ENCODE measurements around the gene AGAP1. TPM values are rescaled to one million over a fixed set of nuclear protein-coding genes. Genes with fewer than 3 reads are reported as not detected.

The AGAP1 gene
- total RNA-seq, 1 donor from 2014 or later: 44.0 TPM

GRCh38 chr2:236156095-236156859 lies 662.4 kb downstream of the AGAP1 start:
- Mint-ChIP-seq H3K36me3 (peaks cover 1% of the 10 kb centered on the region), H3K27me3 (ENCODE audit: low read depth) (peaks cover 76% of the 10 kb centered on the region), H3K9me3 (peaks cover 15% of the 10 kb centered on the region), H3K4me1 (peaks cover 2% of the 10 kb centered on the region), H3K27ac (no peak overlapping the region), H3K4me3 (no peak overlapping the region)
- no peak for DNase-seq (ENCODE audit: low spot score in 2 of 2, unreplicated experiment in 2 of 2)
- TF ChIP-seq, protein P1, sequence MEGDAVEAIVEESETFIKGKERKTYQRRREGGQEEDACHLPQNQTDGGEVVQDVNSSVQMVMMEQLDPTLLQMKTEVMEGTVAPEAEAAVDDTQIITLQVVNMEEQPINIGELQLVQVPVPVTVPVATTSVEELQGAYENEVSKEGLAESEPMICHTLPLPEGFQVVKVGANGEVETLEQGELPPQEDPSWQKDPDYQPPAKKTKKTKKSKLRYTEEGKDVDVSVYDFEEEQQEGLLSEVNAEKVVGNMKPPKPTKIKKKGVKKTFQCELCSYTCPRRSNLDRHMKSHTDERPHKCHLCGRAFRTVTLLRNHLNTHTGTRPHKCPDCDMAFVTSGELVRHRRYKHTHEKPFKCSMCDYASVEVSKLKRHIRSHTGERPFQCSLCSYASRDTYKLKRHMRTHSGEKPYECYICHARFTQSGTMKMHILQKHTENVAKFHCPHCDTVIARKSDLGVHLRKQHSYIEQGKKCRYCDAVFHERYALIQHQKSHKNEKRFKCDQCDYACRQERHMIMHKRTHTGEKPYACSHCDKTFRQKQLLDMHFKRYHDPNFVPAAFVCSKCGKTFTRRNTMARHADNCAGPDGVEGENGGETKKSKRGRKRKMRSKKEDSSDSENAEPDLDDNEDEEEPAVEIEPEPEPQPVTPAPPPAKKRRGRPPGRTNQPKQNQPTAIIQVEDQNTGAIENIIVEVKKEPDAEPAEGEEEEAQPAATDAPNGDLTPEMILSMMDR (IDR thresholded peaks at IDR 0.05; ENCODE audit: unreplicated experiment): no peak

DNA sequence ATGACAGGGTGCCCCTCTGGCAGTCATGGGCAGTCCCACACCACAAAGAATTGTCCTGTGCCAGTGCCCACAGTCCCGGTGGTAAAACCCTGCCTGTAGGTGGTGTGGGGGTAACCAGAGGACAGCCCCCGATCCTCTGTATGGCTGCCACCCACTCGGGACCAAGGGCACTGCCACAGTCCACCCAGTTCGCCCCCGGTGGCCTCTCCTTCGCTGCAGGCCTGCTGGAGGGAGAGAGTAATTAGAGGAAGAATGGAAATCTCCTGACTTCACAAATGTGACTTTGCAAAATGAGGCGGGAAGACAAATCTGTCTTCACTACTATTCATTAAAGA lies 663.0 kb downstream of the AGAP1 start:
- H3K36me3 Mint-ChIP-seq: peaks cover 1% of the 10 kb centered on the region
- H3K4me1 Mint-ChIP-seq: peaks cover 2% of the 10 kb centered on the region
- H3K27ac Mint-ChIP-seq: no peak overlapping the region
- TF ChIP-seq, protein P1 (IDR thresholded peaks at IDR 0.05; ENCODE audit: unreplicated experiment): no peak
- H3K4me3 Mint-ChIP-seq: no peak overlapping the region
- H3K9me3 Mint-ChIP-seq: peaks cover 15% of the 10 kb centered on the region
- DNase-seq (ENCODE audit: low spot score in 2 of 2, unreplicated experiment in 2 of 2): no peak
- H3K27me3 Mint-ChIP-seq (ENCODE audit: low read depth): peaks cover 81% of the 10 kb centered on the region

DNA sequence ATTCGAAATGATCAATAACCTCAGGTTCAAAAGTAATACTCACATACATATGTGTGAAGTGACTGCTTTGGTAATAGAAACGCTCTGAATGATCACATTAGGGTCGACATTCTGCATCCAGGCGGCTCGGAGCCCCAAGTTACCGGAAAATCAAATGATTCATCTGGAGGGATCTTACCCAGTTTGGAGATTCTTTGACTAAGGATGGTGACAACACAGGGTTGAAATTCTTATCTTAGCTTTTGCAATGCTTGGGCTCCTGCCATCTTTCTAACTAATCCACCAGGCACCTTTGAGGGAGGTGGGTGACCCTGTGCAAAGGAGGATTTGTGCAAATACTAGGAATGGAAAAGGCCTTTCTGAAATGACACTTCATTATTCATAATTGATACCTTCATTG lies 663.5 kb downstream of the AGAP1 start:
- peaks cover 2% of the 10 kb centered on the region for H3K4me1 Mint-ChIP-seq
- TF ChIP-seq, protein P1 (IDR thresholded peaks at IDR 0.05; ENCODE audit: unreplicated experiment): no peak
- no peak overlapping the region for H3K27ac Mint-ChIP-seq
- H3K27me3 Mint-ChIP-seq (ENCODE audit: low read depth): peaks cover 87% of the 10 kb centered on the region
- H3K4me3 Mint-ChIP-seq: no peak overlapping the region
- H3K36me3 Mint-ChIP-seq: peaks cover 1% of the 10 kb centered on the region
- no peak for DNase-seq (ENCODE audit: low spot score in 2 of 2, unreplicated experiment in 2 of 2)
- H3K9me3 Mint-ChIP-seq: peaks cover 15% of the 10 kb centered on the region

DNA sequence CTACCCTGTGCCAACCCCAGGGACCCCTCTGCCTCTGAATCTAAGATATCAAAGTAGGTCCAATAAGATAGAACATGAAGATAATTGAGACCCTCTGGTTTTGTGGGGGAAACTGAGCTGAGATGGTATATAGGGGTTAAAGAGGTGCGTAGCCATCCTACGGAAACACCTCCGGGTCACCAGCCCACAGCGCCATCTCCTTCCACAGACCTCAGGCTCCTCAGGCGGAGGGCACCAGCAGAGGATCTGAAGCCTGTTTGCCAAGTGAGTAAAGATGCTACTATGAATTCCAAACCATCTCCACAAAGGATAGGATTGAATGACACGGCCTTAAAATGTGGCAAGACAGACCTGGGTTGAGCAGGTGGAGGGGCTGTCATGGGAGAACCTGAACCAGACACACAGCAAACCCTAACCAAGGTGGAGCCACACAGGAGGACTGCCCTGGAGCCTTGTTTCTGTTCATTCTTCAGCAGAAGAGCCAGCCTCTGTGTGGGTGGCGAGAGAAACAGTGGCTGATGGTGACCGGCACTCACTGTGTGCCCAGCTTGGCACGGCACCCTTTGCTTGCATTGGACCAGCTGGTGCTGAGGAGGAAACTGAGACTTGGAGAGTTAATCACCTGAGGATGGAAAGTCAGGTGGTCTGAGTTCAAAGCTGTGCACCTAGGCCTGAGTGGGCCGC lies 664.1 kb downstream of the AGAP1 start:
- TF ChIP-seq, protein P1 (IDR thresholded peaks at IDR 0.05; ENCODE audit: unreplicated experiment): no peak
- H3K9me3 Mint-ChIP-seq: peaks cover 10% of the 10 kb centered on the region
- H3K4me3 Mint-ChIP-seq: no peak overlapping the region
- H3K36me3 Mint-ChIP-seq: peaks cover 1% of the 10 kb centered on the region
- H3K27me3 Mint-ChIP-seq (ENCODE audit: low read depth): peaks cover 92% of the 10 kb centered on the region
- no peak for DNase-seq (ENCODE audit: low spot score in 2 of 2, unreplicated experiment in 2 of 2)
- peaks cover 2% of the 10 kb centered on the region for H3K4me1 Mint-ChIP-seq
- H3K27ac Mint-ChIP-seq: no peak overlapping the region

DNA sequence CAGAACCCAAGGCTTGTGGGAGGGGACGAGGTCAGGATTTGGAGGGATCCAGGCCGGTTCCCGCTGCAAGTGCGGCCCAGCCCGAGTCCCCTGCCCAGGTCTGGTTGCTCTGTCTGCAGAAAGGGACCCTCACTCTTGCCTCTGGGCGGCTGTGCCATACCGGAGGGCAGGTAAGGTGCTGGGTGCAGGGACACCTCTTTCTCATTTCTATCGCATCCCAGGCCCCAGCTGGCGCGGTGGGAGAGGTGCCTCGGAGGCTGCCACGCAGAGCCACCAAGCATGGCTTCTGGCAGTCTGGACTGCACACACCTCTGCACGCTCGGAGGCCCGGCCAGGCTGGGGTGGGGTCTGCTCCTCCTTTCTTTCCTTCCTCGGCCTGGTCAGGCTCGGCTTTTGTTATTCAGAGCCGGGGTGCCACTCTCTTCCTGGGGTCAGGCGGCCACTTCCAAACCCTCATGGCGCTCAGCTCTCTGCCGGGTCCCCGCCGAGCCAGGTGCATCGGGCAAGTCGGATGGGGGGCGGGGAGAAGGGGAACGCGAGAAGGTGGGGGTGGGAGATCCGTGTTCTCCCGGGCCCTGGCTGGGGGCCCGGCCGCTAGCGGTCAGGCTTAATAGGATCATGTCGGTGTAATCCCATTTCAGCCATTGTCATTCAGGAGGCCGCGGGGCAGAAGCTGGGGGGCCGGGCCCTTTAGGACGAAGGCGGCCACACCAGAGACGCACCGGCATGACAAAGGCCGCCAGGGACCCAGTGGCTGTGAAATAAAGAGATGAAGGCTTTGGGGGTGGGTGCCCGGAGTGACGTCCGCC lies 665.3 kb downstream of the AGAP1 start:
- Mint-ChIP-seq H3K9me3 (peaks cover 3% of the 10 kb centered on the region), H3K27ac (no peak overlapping the region), H3K4me3 (no peak overlapping the region), H3K36me3 (no peaks in the 10 kb centered on the region), H3K4me1 (peaks cover 2% of the 10 kb centered on the region), H3K27me3 (ENCODE audit: low read depth) (peaks cover 95% of the 10 kb centered on the region)
- TF ChIP-seq, protein P1 (IDR thresholded peaks at IDR 0.05; ENCODE audit: unreplicated experiment): no peak
- DNase-seq (ENCODE audit: low spot score in 2 of 2, unreplicated experiment in 2 of 2): no peak

Measured in mesothelial cell of epicardium (in vitro differentiated cells).